Measurements from ENCODE around the gene CASZ1.

DNA sequence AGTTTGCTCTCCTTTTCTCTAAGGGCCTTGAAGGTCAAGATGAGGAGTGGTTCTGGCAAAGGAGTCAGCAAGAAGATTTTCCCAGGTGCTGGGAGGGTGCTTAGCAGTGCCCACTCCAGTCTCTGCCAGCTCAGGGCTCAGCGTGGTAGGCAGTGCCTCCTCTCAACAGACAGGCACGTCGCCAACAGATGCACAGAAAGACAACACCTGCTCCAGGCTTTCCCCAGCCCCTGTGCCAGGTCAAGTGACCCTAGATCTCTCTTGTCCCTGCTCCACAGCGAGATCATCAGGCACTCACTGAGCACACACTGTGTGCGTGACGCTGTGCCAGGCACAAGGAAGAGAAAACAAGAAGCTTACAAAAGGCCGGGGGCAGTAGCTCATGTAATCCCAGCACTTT is 86.0 kb downstream of the CASZ1 start:
- no peak for TF ChIP-seq GATA2 (IDR thresholded peaks at IDR 0.05; ENCODE audit: low read depth, low read length)
- no peak for TF ChIP-seq GATA3 (IDR thresholded peaks at IDR 0.05; ENCODE audit: low read depth, low read length)

Data from SH-SY5Y (cell line).